Muscle of arm (tissue), 12 donors: ENCODE measurements around the gene EIF4G3. TPM values are rescaled to one million over a fixed set of nuclear protein-coding genes. Genes with fewer than 3 reads are reported as not detected.
"Not testable (repeated sequence)": the region's sequence is repeated elsewhere in the genome, so short reads cannot be mapped to it uniquely, and the experiment has no call there.

Experiments used
- DNase-seq: peaks from one replicate; pipeline ENCODE4 v3.0.0-alpha.2; 2013
- polyA plus RNA-seq, 12 donors: library from polyadenylated mRNA; unstranded; fragments of 120-200 nt; gene quantifications; one replicate each; pipeline ENCODE4 v1.2.1, GENCODE V29; 2013; ENCODE audit not compliant: insufficient read length in 12 of 12

Gene EIF4G3
- polyA plus RNA-seq, 12 donors = 31.5 to 63.8 (median 37.7) TPM; not detected in 1

- no peak for DNase-seq
These were observed 13.3 kb upstream of the EIF4G3 start for GRCh38 chr1:21189906-21190500.

GRCh38 chr1:21189421-21189820, 12.7 kb upstream of the EIF4G3 start:
- DNase-seq = no peak

- no peak for DNase-seq
These were observed 11.5 kb upstream of the EIF4G3 start for GRCh38 chr1:21188235-21188634.

- no peak for DNase-seq
These were observed 8.6 kb upstream of the EIF4G3 start for GRCh38 chr1:21185221-21185731.

GRCh38 chr1:21184276-21184675, 7.6 kb upstream of the EIF4G3 start:
- no peak for DNase-seq

GRCh38 chr1:21182181-21182731, 5.6 kb upstream of the EIF4G3 start:
- no peak for DNase-seq

- not testable (repeated sequence) for DNase-seq
These were observed 1.6 kb upstream of the EIF4G3 start for GRCh38 chr1:21178271-21178670.

- no peak for DNase-seq
These were observed 771 bp downstream of the EIF4G3 start for GRCh38 chr1:21175670-21176581.

GRCh38 chr1:21175324-21175669, 1.4 kb downstream of the EIF4G3 start:
- no peak for DNase-seq

GRCh38 chr1:21174654-21175323, 1.9 kb downstream of the EIF4G3 start:
- no peak for DNase-seq

- DNase-seq = no peak
These were observed 2.5 kb downstream of the EIF4G3 start for GRCh38 chr1:21174230-21174629.

GRCh38 chr1:21173096-21173495, 3.6 kb downstream of the EIF4G3 start:
- not testable (repeated sequence) for DNase-seq

GRCh38 chr1:21170837-21171236, 5.9 kb downstream of the EIF4G3 start:
- not testable (repeated sequence) for DNase-seq

- no peak for DNase-seq
These were observed 8.3 kb downstream of the EIF4G3 start for GRCh38 chr1:21168444-21168843.

- DNase-seq = no peak
These were observed 11.1 kb downstream of the EIF4G3 start for GRCh38 chr1:21165646-21166045.

- no peak for DNase-seq
These were observed 11.6 kb downstream of the EIF4G3 start for GRCh38 chr1:21165076-21165475.

GRCh38 chr1:21164266-21164665, 12.4 kb downstream of the EIF4G3 start:
- no peak for DNase-seq

- no peak for DNase-seq
These were observed 13.8 kb downstream of the EIF4G3 start for GRCh38 chr1:21162740-21163464.

- DNase-seq = no peak
These were observed 14.9 kb downstream of the EIF4G3 start for GRCh38 chr1:21161842-21162241.

GRCh38 chr1:21160263-21160796, 16.4 kb downstream of the EIF4G3 start:
- DNase-seq = no peak

- no peak for DNase-seq
These were observed 18.8 kb downstream of the EIF4G3 start for GRCh38 chr1:21157868-21158267.
